Karpas-422 (cell line): ENCODE measurements around the gene CEP44. TPM values are rescaled to one million over a fixed set of nuclear protein-coding genes. Genes with fewer than 3 reads are reported as not detected.

Experiments
- DNase-seq: peaks from one replicate; pipeline ENCODE4 v3.0.0-alpha.2; 2015
- H2AFZ ChIP-seq: fragments of 200-600 bp; sonication (generic); 2 replicates; pipeline ENCODE4 v1.6.1; 2014; ENCODE audit warnings: antibody characterized with exemption, low read length, mixed read lengths
- H3K27ac ChIP-seq: fragments of 200-600 bp; sonication (generic); 2 replicates; pipeline ENCODE4 v1.5.1; 2014; ENCODE audit warnings: mild to moderate bottlenecking, low read length, moderate library complexity
- H3K27me3 ChIP-seq: fragments of 200-600 bp; sonication (generic); 2 replicates; pipeline ENCODE4 v1.6.1; 2014; ENCODE audit warnings: low read length, mixed read lengths
- H3K36me3 ChIP-seq: fragments of 200-600 bp; sonication (generic); 2 replicates; pipeline ENCODE4 v1.6.1; 2014; ENCODE audit warnings: low read length, mixed read lengths; ENCODE audit not compliant: insufficient read depth
- H3K4me1 ChIP-seq: fragments of 200-600 bp; sonication (generic); 2 replicates; pipeline ENCODE4 v1.6.1; 2014; ENCODE audit warnings: mild to moderate bottlenecking, low read length, mixed read lengths
- H3K4me2 ChIP-seq: fragments of 200-600 bp; sonication (generic); 2 replicates; pipeline ENCODE4 v1.6.1; 2014; ENCODE audit warnings: low read length, low read depth, mild to moderate bottlenecking; ENCODE audit not compliant: poor library complexity, severe bottlenecking
- H3K4me3 ChIP-seq: fragments of 200-600 bp; sonication (generic); 2 replicates; pipeline ENCODE4 v1.5.1; 2014; ENCODE audit warnings: mild to moderate bottlenecking, antibody characterized with exemption, low read length, mixed read lengths
- H3K79me2 ChIP-seq: fragments of 200-600 bp; sonication (generic); 2 replicates; pipeline ENCODE4 v1.6.1; 2014; ENCODE audit warnings: mild to moderate bottlenecking, low read length, mixed read lengths
- H3K9ac ChIP-seq: fragments of 200-600 bp; sonication (generic); 2 replicates; pipeline ENCODE4 v1.6.0; 2014; ENCODE audit warnings: low read length
- H3K9me2 ChIP-seq: fragments of 200-600 bp; sonication (generic), shearing (Covaris generic); replicated peaks from 2 replicates; pipeline ENCODE4 v1.6.0; 2014; ENCODE audit warnings: mild to moderate bottlenecking, low read length, moderate library complexity; ENCODE audit not compliant: insufficient read depth
- H3K9me3 ChIP-seq: fragments of 300-700, 200-600 bp; sonication (generic); 2 replicates; pipeline ENCODE4 v1.6.1; 2014; ENCODE audit warnings: low read length, mixed read lengths
- H4K20me1 ChIP-seq: fragments of 200-600 bp; sonication (generic); 2 replicates; pipeline ENCODE4 v1.6.1; 2014; ENCODE audit warnings: mild to moderate bottlenecking, antibody characterized with exemption, low read length, low read depth; ENCODE audit not compliant: insufficient read depth
- total RNA-seq: library from RNA; depleted of rRNA; stranded (reverse); fragments of >200 nt; shearing (Covaris generic); gene quantifications from 2 replicates; pipeline ENCODE4 v1.2.3, GENCODE V29; 2014; ENCODE audit warnings: low replicate concordance

Gene CEP44
- total RNA-seq, 1 experiment from 2014 or later, result 17.4 TPM

DNA sequence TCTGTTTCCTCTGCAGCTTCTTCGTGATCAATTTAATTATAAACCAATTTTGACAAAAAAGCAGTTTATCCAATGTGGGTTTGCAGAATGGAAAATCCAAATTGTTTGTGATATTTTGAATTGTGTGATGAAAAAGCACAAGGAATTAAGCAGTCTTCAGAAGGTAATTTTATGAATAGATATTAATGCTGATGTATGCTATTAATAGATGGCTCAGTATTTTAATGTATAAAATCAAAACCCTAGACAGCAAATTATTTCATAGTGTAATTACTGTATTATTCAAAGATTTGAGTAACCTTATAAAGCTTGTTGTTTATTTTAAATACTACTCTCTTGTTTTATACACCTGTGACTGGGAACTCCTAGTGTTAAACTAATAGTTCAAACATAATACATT is 20.0 kb downstream of the CEP44 start:
- H2AFZ ChIP-seq, result no peak overlapping the region
- no peaks in the 10 kb centered on the region for H4K20me1 ChIP-seq
- no peak overlapping the region for H3K4me2 ChIP-seq
- no peak overlapping the region for H3K27ac ChIP-seq
- no peak overlapping the region for H3K9ac ChIP-seq
- 0 out of 2 replicates have a peak, but pooled peaks cover 4% of the 10 kb centered on the region for H3K4me1 ChIP-seq
- H3K9me3 ChIP-seq, result no peaks in the 10 kb centered on the region
- H3K36me3 ChIP-seq, result peaks cover 3% of the 10 kb centered on the region; the same call in 1 of the 2 replicates
- no peak for DNase-seq
- no peak overlapping the region for H3K4me3 ChIP-seq
- no peaks in the 10 kb centered on the region for H3K79me2 ChIP-seq
- H3K27me3 ChIP-seq, result no peaks in the 10 kb centered on the region
- no peaks in the 10 kb centered on the region; the same call in 1 of the 2 replicates for H3K9me2 ChIP-seq

DNA sequence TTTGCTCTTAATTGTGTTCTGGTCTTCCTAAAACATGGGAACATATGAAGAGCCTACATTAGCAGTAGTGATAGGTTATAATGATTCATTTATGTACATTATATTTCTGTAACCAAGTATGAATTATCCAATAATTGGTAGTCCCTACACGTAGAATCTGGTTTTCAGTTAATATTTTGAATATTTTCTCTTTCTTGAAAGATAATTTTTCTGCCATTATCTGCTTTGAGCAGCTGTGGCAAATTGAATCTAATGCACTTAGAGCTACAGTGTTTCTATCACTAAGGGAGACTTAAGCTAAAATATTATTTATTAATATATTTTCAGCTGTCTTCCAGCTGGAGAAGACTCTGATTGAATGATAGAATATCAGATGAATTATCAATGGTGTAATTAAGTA is 21.0 kb downstream of the CEP44 start:
- Histone ChIP-seq H3K36me3 (peaks cover 3% of the 10 kb centered on the region; the same call in 1 of the 2 replicates), H3K4me1 (0 out of 2 replicates have a peak, but pooled peaks cover 4% of the 10 kb centered on the region)

DNA sequence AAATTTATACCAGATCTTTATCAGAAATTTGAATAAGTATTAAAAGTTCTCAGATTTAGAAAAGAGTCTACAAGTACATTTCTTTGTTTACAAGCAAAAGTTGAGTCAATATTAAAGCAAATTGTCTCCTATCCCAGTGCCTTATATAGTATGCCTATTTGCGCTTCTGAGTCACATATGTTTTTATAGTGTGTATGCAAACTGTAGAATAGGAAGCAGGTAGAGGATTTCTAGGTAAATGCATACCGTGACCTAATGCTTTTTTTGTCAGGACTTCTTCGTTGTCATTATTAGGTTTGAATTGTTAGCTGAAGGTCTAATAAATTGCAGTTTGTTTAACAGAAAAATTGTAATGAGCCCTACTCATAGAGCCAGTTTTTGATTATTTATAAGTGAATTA is 22.2 kb downstream of the CEP44 start:
- H3K4me2 ChIP-seq, result no peak overlapping the region
- H3K36me3 ChIP-seq, result no peaks in the 10 kb centered on the region
- H2AFZ ChIP-seq, result no peak overlapping the region
- H3K9me3 ChIP-seq, result no peaks in the 10 kb centered on the region
- no peak overlapping the region for H3K27ac ChIP-seq
- no peaks in the 10 kb centered on the region; the same call in 1 of the 2 replicates for H3K9me2 ChIP-seq
- H4K20me1 ChIP-seq, result no peaks in the 10 kb centered on the region
- DNase-seq, result no peak
- H3K27me3 ChIP-seq, result no peaks in the 10 kb centered on the region
- no peaks in the 10 kb centered on the region for H3K79me2 ChIP-seq
- no peak overlapping the region for H3K4me3 ChIP-seq
- H3K4me1 ChIP-seq, result 0 out of 2 replicates have a peak, but pooled peaks cover 4% of the 10 kb centered on the region
- H3K9ac ChIP-seq, result no peak overlapping the region

More for the DNA sequence above, 21.0 kb downstream of the CEP44 start:
- H3K79me2 ChIP-seq, result no peaks in the 10 kb centered on the region
- no peak overlapping the region for H2AFZ ChIP-seq
- H3K9me3 ChIP-seq, result no peaks in the 10 kb centered on the region
- H3K4me2 ChIP-seq, result no peak overlapping the region
- H4K20me1 ChIP-seq, result no peaks in the 10 kb centered on the region
- no peak overlapping the region for H3K4me3 ChIP-seq
- no peak overlapping the region for H3K9ac ChIP-seq
- no peak overlapping the region for H3K27ac ChIP-seq
- H3K27me3 ChIP-seq, result no peaks in the 10 kb centered on the region
- DNase-seq, result no peak
- H3K9me2 ChIP-seq, result no peaks in the 10 kb centered on the region; the same call in 1 of the 2 replicates

DNA sequence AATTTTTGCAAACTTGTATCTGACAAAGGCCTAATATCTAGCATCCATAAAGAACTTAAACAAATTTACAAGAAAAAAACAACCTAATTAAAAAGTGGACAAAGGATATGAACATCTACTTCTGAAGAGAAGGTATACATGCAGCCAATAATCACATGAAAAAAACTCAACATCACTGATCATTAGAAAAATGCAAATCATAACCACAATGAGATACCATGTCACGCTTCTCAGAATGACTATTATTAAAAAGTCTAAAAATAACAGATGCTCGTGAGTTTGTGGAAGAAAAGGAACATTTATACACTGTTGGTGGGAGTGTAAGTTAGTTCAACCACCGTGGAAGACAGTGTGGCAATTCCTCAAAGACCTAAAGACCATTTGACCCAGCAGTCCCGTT is 24.0 kb downstream of the CEP44 start:
- H3K9me2 ChIP-seq, result no peaks in the 10 kb centered on the region; the same call in 1 of the 2 replicates
- no peaks in the 10 kb centered on the region for H3K9me3 ChIP-seq
- no peaks in the 10 kb centered on the region for H3K27me3 ChIP-seq
- H3K79me2 ChIP-seq, result no peaks in the 10 kb centered on the region
- no peak overlapping the region for H3K27ac ChIP-seq
- 0 out of 2 replicates have a peak, but pooled peaks cover 4% of the 10 kb centered on the region for H3K4me1 ChIP-seq
- no peak overlapping the region for H3K9ac ChIP-seq
- no peak for DNase-seq
- no peak overlapping the region for H3K4me2 ChIP-seq
- H2AFZ ChIP-seq, result no peak overlapping the region
- no peak overlapping the region for H3K4me3 ChIP-seq
- no peaks in the 10 kb centered on the region for H4K20me1 ChIP-seq
- no peaks in the 10 kb centered on the region for H3K36me3 ChIP-seq

DNA sequence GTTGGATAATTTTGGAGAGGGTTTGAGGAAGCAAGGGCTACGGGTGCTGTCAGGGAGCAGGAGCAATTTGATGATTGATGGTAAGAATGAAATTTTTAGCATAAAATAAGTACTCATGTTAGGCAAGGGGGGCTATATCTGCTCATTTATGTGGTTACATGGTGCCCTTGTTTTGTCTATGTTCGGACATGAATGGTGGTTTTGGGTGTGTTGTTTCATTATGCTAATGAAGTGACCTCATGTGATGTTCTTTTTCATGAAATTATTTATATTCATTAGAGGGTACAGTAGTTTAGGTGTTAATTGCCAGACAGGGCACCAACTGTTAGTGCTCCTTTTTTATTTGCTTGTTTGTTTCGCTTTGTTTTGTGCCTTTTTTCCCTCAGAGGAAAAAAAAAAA is 29.3 kb downstream of the CEP44 start:
- H4K20me1 ChIP-seq, result no peaks in the 10 kb centered on the region
- no peaks in the 10 kb centered on the region for H3K9me2 ChIP-seq
- no peak overlapping the region for H3K9ac ChIP-seq
- no peaks in the 10 kb centered on the region for H3K36me3 ChIP-seq
- no peak overlapping the region for H2AFZ ChIP-seq
- H3K27me3 ChIP-seq, result no peaks in the 10 kb centered on the region
- H3K4me1 ChIP-seq, result no peaks in the 10 kb centered on the region
- H3K79me2 ChIP-seq, result no peaks in the 10 kb centered on the region
- DNase-seq, result no peak
- H3K27ac ChIP-seq, result no peak overlapping the region
- H3K9me3 ChIP-seq, result no peaks in the 10 kb centered on the region
- no peak overlapping the region for H3K4me2 ChIP-seq
- H3K4me3 ChIP-seq, result no peak overlapping the region

DNA sequence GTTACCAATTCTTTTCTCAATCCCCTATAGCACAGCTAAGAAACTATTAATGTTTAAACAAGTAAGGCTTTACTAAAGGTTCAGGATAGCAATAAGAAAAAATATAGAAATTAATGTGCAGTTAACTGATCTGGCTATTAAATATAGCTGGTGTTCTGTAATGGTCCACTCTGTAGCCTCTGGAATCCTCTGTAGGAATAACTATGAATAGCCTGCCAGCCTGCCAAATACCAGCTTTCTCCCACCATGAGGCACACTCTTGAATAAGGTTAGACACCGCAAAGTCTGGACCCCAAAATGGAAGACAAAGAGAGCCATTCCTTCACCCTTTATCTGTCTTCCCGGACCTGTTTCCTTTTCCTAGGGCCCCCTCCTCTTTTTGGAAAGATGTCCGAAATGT is 30.6 kb downstream of the CEP44 start:
- no peak for DNase-seq
- no peaks in the 10 kb centered on the region for H3K4me1 ChIP-seq
- no peaks in the 10 kb centered on the region for H3K9me3 ChIP-seq
- H2AFZ ChIP-seq, result no peak overlapping the region
- H3K36me3 ChIP-seq, result no peaks in the 10 kb centered on the region
- no peak overlapping the region for H3K4me2 ChIP-seq
- H3K27ac ChIP-seq, result no peak overlapping the region
- no peaks in the 10 kb centered on the region for H3K79me2 ChIP-seq
- H4K20me1 ChIP-seq, result no peaks in the 10 kb centered on the region
- no peak overlapping the region for H3K4me3 ChIP-seq
- no peak overlapping the region for H3K9ac ChIP-seq
- H3K9me2 ChIP-seq, result no peaks in the 10 kb centered on the region
- H3K27me3 ChIP-seq, result no peaks in the 10 kb centered on the region

DNA sequence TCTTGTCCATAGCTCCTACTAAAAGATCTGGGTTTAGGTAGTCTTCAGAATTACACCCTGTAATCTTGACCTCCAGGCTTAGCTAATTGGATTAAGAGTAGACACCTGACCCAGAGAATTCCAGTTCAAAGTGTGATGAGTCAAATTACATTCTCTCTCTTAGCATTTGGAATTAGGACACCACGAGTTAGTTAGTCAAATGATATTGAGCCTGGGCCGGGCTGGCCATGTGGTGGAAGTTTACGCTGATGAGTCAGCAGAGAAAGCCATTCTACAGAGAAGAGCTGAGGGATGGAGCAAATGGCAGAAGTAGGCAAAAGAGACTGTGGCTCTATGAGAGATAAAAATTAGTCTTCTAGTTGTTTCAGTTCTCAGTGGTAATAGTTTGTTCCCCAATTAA is 31.1 kb downstream of the CEP44 start:
- H3K4me2 ChIP-seq, result no peak overlapping the region

DNA sequence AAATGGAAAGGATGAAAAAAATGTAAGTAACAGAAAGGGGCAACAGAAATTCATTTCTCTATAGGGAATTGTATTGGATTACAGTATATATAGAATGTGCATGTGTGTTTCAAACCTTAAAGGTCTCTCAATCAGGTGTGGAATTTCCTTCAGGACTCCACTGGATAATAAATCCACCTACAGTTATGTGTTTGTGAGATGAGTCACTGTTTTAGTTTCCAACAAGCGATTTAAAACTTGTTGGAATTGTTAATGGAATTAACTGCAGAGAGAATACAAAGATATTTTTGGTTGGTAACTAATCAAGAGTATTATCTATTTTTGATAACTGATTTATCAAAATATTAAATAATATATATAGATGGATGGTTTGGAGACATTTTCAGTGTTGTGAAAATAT is 32.8 kb downstream of the CEP44 start:
- no peaks in the 10 kb centered on the region for H3K27me3 ChIP-seq
- H3K4me1 ChIP-seq, result no peaks in the 10 kb centered on the region
- H3K9me3 ChIP-seq, result no peaks in the 10 kb centered on the region
- no peaks in the 10 kb centered on the region for H4K20me1 ChIP-seq
- H3K9me2 ChIP-seq, result no peaks in the 10 kb centered on the region
- no peak overlapping the region for H3K4me3 ChIP-seq
- H2AFZ ChIP-seq, result no peak overlapping the region
- DNase-seq, result no peak
- no peak overlapping the region for H3K4me2 ChIP-seq
- H3K36me3 ChIP-seq, result no peaks in the 10 kb centered on the region
- no peaks in the 10 kb centered on the region for H3K79me2 ChIP-seq
- H3K9ac ChIP-seq, result no peak overlapping the region
- no peak overlapping the region for H3K27ac ChIP-seq

More for the DNA sequence above, 31.1 kb downstream of the CEP44 start:
- DNase-seq, result no peak
- Histone ChIP-seq H2AFZ (no peak overlapping the region), H3K9me3 (no peaks in the 10 kb centered on the region), H3K27me3 (no peaks in the 10 kb centered on the region), H4K20me1 (no peaks in the 10 kb centered on the region), H3K79me2 (no peaks in the 10 kb centered on the region), H3K36me3 (no peaks in the 10 kb centered on the region), H3K4me1 (no peaks in the 10 kb centered on the region), H3K4me3 (no peak overlapping the region), H3K9ac (no peak overlapping the region), H3K9me2 (no peaks in the 10 kb centered on the region), H3K27ac (no peak overlapping the region)

DNA sequence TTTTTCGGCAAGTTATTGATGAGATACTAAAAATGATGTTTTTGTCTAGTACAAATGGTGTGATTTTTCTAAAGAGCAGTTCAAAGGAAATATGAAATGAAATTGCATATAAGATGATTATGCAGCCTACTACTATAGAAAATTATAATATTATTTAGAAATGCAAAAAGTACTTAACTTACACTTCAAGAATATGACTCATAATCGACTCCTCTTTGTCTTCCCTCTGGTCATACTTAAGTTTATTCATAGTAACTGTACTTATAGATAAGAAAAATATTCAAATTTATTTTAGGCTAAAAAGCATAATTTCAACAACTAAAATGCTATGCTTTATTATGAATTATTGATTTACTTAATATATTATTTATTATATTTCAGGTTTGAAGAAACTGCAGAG is 33.2 kb downstream of the CEP44 start:
- H2AFZ ChIP-seq, result no peak overlapping the region
- no peak overlapping the region for H3K4me3 ChIP-seq

More for the DNA sequence above, 33.2 kb downstream of the CEP44 start:
- Histone ChIP-seq H3K27me3 (no peaks in the 10 kb centered on the region), H4K20me1 (no peaks in the 10 kb centered on the region), H3K79me2 (no peaks in the 10 kb centered on the region), H3K9me3 (no peaks in the 10 kb centered on the region), H3K27ac (no peak overlapping the region), H3K4me2 (no peak overlapping the region), H3K9me2 (no peaks in the 10 kb centered on the region), H3K4me1 (no peaks in the 10 kb centered on the region), H3K9ac (no peak overlapping the region), H3K36me3 (no peaks in the 10 kb centered on the region)
- DNase-seq, result no peak
